Stimulated activated CD4-positive, alpha-beta T cell treated with anti-CD3 and anti-CD28 coated beads, Interleukin-1b, Interleukin-23, amount 100 ng/mL, for 1 hour (primary cell): ENCODE data around the gene PPP1R1A.

Source experiments
- DNase-seq, 2 donors: peaks; one replicate each; pipeline ENCODE4 v3.0.0-alpha.2; 2020; ENCODE audit warnings: low read depth in 2 of 2

Gene PPP1R1A

GRCh38 chr12:54571193-54572188, 17.0 kb downstream of the PPP1R1A start:
- DNase-seq: no peak

DNA sequence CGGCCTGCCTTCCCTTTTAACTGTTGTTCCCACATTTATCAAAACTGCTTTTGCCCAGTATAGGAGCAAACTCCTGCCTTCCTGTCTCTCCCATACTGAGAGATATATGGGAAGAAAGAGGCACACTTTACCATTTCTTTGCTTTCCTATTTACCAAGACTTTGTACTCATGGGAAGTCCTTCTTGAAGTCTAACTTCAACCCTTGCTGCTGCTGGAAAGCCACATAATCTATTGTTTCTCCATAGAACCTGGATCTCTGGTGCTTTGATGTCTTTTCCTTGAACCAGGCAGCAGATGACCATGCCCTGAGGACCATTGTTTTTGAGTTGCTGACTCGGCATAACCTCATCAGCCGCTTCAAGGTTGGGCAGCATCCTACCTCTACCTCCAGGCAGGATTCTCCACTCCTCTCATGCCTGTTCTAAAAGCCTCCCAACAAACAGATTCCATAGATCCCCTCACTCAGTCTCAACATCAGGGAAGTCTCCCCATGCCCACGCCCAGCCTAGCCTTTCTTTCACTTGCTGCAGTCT, 18.4 kb downstream of the PPP1R1A start:
- no peak for DNase-seq

GRCh38 chr12:54569072-54569471, 19.4 kb downstream of the PPP1R1A start:
- DNase-seq: no peak

DNA sequence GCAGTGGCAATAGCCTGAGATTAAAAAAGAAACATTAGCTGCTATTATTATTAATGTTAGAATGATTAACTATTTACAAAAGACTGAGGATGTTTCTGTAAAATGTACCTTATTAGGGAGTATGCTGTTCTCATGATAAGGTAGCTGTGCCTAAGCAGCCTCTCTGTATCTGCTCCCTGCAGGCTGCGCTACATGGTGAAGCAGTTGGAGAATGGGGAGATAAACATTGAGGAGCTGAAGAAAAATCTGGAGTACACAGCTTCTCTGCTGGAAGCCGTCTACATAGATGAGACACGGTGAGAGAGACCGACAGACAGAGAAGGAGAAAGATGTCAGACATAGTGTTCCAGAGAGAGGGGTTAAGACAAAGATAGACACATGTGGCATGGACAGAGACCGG, 21.7 kb downstream of the PPP1R1A start:
- no peak for DNase-seq

- DNase-seq: no peak
Measured at GRCh38 chr12:54565986-54566544, 22.4 kb downstream of the PPP1R1A start.

DNA sequence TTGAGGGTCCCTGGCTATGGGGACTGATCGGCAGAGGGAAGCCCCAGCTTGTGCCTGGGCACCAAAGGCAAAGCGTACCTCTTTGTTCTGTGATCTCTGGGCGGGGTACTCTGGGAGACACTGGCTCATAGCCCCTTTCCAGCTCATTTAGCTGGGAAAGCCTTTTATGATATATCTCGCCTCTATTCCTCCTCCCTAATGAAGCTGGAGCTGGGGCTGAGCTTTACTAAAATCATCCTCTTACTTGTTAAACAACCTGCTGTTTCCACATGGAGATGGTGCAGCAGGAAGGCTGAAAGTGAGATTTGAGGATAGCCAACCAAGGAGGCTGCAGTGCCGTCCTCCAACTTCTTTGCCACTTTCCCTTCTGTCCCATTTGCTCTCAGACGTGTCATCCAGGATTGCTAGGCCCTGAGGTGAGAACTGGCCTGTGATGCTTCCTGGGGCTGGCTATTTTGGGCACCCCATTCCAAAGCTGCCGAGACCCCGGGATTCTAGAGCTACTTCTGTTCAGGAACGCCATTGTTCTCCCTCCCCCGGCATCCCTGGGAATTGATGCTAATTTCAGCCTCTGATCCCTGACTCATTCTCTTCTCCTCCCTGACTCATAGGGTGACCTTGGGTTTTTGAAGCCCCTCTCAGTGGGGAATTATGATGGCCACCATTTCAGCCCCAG, 23.0 kb downstream of the PPP1R1A start:
- no peak for DNase-seq

DNA sequence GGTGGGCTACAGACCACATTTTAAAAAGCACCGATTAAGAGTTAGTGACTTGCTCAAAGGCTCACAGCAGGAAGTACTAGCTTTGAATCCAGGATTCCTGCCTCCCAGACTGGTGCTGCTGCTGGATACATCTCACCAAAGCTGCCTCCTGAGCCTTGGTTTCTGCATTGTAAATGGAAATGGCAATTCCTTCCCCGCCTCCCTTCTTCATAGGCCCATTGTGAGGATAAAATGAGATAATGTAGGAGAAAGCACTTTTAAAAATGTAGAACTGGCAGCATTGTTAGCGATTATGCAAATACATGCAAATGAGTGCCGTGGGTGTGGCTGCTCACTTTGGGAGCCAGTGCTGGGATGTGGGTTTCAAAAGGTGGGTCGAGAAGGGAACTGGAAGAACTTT, 23.7 kb downstream of the PPP1R1A start:
- no peak for DNase-seq

- no peak for DNase-seq
Measured at GRCh38 chr12:54563787-54564186, 24.7 kb downstream of the PPP1R1A start.

GRCh38 chr12:54562750-54563356, 25.6 kb downstream of the PPP1R1A start:
- DNase-seq: no peak

DNA sequence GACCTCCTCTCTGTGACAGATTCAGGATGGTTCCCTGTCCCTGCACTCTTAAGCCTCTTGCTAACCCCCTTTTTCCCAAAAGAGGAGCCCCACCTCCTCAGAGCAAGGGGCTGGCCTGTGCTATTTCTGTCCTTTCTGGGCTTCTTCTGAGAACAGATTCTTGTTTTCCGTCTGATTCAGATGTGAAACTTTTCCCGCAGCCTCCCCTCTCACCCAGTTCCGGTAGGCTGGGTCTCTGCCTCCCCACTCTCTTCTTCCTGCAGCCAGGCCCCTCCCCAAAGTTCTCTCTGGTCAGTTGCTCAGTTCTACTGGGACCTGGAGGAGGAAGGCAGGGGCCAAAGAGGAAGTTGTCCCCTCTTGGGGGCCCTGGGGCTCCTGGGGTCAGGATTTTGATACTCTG, 27.3 kb downstream of the PPP1R1A start:
- DNase-seq: no peak

- DNase-seq: peak; percentile 57 to 63
Measured at GRCh38 chr12:54560374-54560858, 28.0 kb downstream of the PPP1R1A start.

GRCh38 chr12:54558759-54559158, 29.7 kb downstream of the PPP1R1A start:
- no peak for DNase-seq

DNA sequence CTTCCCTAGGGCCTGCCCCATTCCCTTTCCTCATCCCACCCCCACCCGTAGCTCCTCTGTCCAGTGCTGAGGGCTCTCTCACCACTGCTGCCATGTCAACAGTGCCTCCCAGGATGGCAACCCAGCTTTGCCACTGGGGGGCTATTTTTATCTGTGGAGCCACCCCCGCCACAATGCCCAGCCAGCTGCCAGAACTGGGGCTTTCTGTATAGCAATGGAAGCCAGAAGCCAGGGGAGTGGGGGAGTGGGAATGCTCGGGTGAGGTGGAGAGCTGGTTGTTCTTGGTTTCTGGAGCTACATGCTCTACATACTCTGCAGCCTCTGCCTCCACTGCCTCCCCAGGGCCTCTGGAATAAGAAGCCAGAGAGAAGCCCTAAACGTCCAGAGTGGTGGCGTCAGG, 30.1 kb downstream of the PPP1R1A start:
- no peak for DNase-seq

DNA sequence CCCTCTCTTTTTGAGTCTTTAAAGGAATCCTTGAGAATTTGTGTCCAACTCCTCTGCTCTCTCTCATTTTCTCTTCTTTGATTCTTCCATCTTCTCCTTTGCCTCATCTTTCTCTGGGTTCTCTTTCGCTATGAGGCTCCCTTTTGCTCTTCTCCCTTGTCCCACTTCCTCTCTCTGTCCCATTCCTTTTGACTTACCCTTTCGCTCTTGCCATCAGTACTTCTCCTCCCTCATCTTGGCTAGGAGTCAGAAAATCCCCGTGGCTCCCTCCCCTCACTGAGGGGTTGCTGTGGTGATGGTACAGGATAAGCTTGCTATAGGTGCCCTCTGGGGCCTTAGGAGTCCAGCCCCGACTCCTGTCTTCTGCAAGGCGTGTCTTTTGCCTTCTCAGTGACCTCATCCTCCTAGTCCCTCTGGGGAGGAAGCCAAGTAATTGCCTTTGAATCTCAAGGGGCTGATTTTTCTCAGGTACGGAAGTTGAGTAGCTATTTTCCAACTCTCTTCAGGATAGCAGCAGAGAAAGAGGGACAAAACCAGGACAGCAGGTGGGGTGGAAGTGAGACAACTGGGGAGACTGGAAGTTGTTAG, 32.7 kb downstream of the PPP1R1A start:
- DNase-seq: no peak

- no peak for DNase-seq
Measured at GRCh38 chr12:54549774-54550451, 38.5 kb downstream of the PPP1R1A start.

- DNase-seq: no peak
Measured at GRCh38 chr12:54546511-54546910, 41.9 kb downstream of the PPP1R1A start.

- no peak for DNase-seq
Measured at GRCh38 chr12:54544743-54545142, 43.7 kb downstream of the PPP1R1A start.

DNA sequence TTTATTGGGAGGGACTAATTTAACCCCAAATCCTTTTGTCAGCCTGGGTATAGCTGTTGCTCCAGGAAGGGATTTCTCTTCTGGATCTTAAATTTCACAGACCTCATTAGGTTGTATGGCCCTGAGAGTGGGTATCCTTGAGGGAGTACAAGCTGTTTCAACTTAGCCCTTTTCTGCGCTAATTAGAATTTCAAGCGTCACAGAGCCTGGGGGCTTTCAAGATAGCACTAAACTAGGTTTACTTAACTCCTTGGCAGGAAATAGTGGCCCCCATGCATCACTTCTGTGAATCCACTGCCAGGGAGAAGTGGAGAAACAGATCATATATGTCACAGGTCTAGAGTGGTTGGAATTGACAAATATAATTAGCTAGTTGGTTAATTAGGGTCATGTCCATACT, 44.9 kb downstream of the PPP1R1A start:
- DNase-seq: no peak

DNA sequence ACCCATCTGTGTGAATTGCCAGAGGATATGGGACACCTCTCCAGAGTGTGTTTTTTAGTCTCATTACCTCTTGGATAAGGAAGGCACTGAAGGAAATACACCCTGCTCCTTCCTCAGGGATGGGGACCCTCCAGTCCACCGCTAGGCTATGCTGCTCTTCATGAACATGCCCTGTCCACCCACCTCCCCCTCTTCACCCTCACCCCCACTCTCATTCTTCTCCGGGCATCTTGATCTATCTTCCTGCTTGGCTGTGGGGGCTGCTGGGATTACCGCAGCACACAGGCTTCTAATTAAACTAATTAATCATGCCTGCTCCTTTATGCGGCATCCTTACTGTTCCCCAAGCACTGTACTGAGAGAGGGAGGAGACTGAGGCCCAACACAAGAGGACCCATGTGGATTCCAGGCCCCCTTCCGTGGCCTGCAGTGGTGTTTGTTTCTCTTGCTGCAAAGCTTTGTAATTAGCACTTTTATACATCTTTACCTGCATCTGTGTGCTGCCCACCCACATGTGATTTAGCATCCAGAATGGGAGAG, 46.6 kb downstream of the PPP1R1A start:
- DNase-seq: no peak

GRCh38 chr12:54538136-54538700, 50.2 kb downstream of the PPP1R1A start:
- DNase-seq: no peak
